ENCODE results near the gene SPINDOC. TPM values are rescaled to one million over a fixed set of nuclear protein-coding genes. Genes with fewer than 3 reads are reported as not detected.

The SPINDOC gene
- total and polyA plus RNA-seq, 9 of the 15 experiments (the other 6 are each of a cell fraction or from before 2014, with no cell fraction given) = 0.70 to 36.3 (median 19.6) TPM

DNA sequence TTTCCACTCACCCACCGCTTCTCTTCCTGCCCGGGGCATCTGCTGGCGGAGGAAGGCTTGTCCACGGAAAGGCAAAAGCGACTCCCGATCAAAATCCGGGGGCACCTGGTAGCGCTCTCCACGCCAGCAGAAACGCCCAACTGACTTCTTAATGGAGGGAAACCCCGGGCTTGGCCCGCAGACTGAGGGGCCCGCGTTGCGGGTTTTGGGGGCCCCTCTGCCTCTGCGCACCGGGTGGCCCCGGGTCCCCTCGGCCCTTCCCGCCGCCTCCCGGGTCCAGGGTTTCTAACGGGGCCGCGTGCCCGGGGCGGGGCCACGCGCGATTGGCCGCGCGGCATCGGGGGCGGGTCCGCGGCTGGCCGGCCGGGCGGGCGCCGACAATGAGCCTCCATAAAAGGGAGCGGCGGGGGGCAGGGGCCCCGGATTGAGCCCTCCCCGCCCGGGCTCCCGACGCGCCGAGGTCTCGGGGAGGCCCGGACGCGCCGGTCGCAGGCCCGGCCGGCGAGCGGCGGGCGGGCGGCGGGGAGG is at the start of gene SPINDOC (continued):
- TF ChIP-seq, protein P1, sequence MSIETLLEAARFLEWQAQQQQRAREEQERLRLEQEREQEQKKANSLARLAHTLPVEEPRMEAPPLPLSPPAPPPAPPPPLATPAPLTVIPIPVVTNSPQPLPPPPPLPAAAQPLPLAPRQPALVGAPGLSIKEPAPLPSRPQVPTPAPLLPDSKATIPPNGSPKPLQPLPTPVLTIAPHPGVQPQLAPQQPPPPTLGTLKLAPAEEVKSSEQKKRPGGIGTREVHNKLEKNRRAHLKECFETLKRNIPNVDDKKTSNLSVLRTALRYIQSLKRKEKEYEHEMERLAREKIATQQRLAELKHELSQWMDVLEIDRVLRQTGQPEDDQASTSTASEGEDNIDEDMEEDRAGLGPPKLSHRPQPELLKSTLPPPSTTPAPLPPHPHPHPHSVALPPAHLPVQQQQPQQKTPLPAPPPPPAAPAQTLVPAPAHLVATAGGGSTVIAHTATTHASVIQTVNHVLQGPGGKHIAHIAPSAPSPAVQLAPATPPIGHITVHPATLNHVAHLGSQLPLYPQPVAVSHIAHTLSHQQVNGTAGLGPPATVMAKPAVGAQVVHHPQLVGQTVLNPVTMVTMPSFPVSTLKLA (conservative IDR thresholded peaks at IDR 0.05) = 0 out of 4 replicates have a peak, but pooled peaks of 1 of the 2 experiments have one; percentile 44
- TF ChIP-seq, protein P2, sequence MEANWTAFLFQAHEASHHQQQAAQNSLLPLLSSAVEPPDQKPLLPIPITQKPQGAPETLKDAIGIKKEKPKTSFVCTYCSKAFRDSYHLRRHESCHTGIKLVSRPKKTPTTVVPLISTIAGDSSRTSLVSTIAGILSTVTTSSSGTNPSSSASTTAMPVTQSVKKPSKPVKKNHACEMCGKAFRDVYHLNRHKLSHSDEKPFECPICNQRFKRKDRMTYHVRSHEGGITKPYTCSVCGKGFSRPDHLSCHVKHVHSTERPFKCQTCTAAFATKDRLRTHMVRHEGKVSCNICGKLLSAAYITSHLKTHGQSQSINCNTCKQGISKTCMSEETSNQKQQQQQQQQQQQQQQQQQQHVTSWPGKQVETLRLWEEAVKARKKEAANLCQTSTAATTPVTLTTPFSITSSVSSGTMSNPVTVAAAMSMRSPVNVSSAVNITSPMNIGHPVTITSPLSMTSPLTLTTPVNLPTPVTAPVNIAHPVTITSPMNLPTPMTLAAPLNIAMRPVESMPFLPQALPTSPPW (CRISPR knock-in tag; IDR thresholded peaks at IDR 0.05) = peak; percentile 87
- TF ChIP-seq HDAC2 (IDR thresholded peaks at IDR 0.05) (0 out of 2 replicates have a peak, but pooled peaks have one; percentile 19), NR2C2 (CRISPR knock-in tag; IDR thresholded peaks at IDR 0.05) (no peak), NR2C2 (tag; IDR thresholded peaks at IDR 0.05) (no peak; the same call in 1 of the 2 replicates), TAF1 (IDR thresholded peaks at IDR 0.05; ENCODE audit: control insufficient read depth, extremely low read depth, insufficient read depth, low read length, severe bottlenecking) (peak; percentile 40), POLR2A (conservative IDR thresholded peaks at IDR 0.05) (peak; percentile 59; the same call in 1 of the 2 replicates), PTTG1 (tag; IDR thresholded peaks at IDR 0.05; ENCODE audit: low read depth) (no peak), ZNF121 (CRISPR knock-in tag; conservative IDR thresholded peaks at IDR 0.05) (no peak), JUNB (CRISPR knock-in tag; conservative IDR thresholded peaks at IDR 0.05) (no peak), MYC (IDR thresholded peaks at IDR 0.05; ENCODE audit: low read depth, low read length) (peak; percentile 62; the same call in 1 of the 2 replicates), MYC (CRISPR knock-in tag; IDR thresholded peaks at IDR 0.05; ENCODE audit: borderline replicate concordance, low read depth) (no peak), MBD2 (IDR thresholded peaks at IDR 0.05; ENCODE audit: borderline replicate concordance, low read depth) (0 out of 2 replicates have a peak, but pooled peaks have one; percentile 25), MTA3 (IDR thresholded peaks at IDR 0.05; ENCODE audit: borderline replicate concordance) (0 out of 2 replicates have a peak, but pooled peaks have one; percentile 22), GATAD2B (IDR thresholded peaks at IDR 0.05; ENCODE audit: borderline replicate concordance) (no peak), ZC3H8 (IDR thresholded peaks at IDR 0.05) (no peak), POLR2G (IDR thresholded peaks at IDR 0.05; ENCODE audit: low read depth, low read length) (peak; percentile 86; the same call in 1 of the 2 replicates), RBM17 (IDR thresholded peaks at IDR 0.05; ENCODE audit: borderline replicate concordance, low read depth, low read length) (no peak)
- TF ChIP-seq, protein P3, sequence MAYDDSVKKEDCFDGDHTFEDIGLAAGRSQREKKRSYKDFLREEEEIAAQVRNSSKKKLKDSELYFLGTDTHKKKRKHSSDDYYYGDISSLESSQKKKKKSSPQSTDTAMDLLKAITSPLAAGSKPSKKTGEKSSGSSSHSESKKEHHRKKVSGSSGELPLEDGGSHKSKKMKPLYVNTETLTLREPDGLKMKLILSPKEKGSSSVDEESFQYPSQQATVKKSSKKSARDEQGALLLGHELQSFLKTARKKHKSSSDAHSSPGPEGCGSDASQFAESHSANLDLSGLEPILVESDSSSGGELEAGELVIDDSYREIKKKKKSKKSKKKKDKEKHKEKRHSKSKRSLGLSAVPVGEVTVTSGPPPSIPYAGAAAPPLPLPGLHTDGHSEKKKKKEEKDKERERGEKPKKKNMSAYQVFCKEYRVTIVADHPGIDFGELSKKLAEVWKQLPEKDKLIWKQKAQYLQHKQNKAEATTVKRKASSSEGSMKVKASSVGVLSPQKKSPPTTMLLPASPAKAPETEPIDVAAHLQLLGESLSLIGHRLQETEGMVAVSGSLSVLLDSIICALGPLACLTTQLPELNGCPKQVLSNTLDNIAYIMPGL (CRISPR knock-in tag; IDR thresholded peaks at IDR 0.05) = 0 out of 2 replicates have a peak, but pooled peaks have one; percentile 47
- TF ChIP-seq, protein P4, sequence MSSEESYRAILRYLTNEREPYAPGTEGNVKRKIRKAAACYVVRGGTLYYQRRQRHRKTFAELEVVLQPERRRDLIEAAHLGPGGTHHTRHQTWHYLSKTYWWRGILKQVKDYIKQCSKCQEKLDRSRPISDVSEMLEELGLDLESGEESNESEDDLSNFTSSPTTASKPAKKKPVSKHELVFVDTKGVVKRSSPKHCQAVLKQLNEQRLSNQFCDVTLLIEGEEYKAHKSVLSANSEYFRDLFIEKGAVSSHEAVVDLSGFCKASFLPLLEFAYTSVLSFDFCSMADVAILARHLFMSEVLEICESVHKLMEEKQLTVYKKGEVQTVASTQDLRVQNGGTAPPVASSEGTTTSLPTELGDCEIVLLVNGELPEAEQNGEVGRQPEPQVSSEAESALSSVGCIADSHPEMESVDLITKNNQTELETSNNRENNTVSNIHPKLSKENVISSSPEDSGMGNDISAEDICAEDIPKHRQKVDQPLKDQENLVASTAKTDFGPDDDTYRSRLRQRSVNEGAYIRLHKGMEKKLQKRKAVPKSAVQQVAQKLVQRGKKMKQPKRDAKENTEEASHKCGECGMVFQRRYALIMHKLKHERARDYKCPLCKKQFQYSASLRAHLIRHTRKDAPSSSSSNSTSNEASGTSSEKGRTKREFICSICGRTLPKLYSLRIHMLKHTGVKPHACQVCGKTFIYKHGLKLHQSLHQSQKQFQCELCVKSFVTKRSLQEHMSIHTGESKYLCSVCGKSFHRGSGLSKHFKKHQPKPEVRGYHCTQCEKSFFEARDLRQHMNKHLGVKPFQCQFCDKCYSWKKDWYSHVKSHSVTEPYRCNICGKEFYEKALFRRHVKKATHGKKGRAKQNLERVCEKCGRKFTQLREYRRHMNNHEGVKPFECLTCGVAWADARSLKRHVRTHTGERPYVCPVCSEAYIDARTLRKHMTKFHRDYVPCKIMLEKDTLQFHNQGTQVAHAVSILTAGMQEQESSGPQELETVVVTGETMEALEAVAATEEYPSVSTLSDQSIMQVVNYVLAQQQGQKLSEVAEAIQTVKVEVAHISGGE (CRISPR knock-in tag; IDR thresholded peaks at IDR 0.05) = peak in 1 of 3 experiments; percentile 55; a peak in 1 of 6 replicates

All from K562 (cell line).